Measurements from ENCODE around the gene N4BP2. TPM values are rescaled to one million over a fixed set of nuclear protein-coding genes. Genes with fewer than 3 reads are reported as not detected.
"Not testable (repeated sequence)": the region's sequence is repeated elsewhere in the genome, so short reads cannot be mapped to it uniquely, and the experiment has no call there.

The N4BP2 gene
- total RNA-seq, 1 donor from 2014 or later, result 5.0 TPM

DNA sequence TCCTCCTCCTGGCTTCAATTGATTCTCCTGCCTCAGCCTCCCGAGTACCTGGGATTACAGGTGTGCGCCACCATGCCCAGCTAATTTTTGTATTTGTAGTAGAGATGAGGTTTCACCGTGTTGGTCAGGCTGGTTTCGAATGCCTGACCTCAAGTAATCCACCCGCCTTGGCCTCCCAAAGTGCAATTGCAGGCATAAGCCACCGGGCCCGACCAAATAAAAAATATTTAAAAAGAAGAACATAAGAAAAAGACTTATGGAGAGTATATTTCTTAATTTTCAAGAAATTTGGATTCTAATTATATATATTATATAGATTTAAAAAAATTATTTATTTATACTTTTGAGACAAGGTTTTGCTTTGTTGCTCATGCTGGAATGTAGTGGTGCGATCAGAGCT lies 29.8 kb downstream of the N4BP2 start:
- no peak for DNase-seq
- no peaks in the 10 kb centered on the region for H3K27me3 ChIP-seq (ENCODE audit: low read depth)
- intact Hi-C loops (cut with micrococcal nuclease), result no loop called here
- no peaks in the 10 kb centered on the region for H3K4me1 ChIP-seq
- TF ChIP-seq, protein P1, sequence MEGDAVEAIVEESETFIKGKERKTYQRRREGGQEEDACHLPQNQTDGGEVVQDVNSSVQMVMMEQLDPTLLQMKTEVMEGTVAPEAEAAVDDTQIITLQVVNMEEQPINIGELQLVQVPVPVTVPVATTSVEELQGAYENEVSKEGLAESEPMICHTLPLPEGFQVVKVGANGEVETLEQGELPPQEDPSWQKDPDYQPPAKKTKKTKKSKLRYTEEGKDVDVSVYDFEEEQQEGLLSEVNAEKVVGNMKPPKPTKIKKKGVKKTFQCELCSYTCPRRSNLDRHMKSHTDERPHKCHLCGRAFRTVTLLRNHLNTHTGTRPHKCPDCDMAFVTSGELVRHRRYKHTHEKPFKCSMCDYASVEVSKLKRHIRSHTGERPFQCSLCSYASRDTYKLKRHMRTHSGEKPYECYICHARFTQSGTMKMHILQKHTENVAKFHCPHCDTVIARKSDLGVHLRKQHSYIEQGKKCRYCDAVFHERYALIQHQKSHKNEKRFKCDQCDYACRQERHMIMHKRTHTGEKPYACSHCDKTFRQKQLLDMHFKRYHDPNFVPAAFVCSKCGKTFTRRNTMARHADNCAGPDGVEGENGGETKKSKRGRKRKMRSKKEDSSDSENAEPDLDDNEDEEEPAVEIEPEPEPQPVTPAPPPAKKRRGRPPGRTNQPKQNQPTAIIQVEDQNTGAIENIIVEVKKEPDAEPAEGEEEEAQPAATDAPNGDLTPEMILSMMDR (IDR thresholded peaks at IDR 0.05; ENCODE audit: borderline replicate concordance), result no peak
- no peaks in the 10 kb centered on the region for H3K9me3 ChIP-seq (replicated peaks)
- no peak overlapping the region for H3K27ac ChIP-seq (replicated peaks)
- H3K36me3 ChIP-seq, result no peaks in the 10 kb centered on the region
- H3K4me3 ChIP-seq, result no peak overlapping the region

GRCh38 chr4:40087799-40088366 lies 31.2 kb downstream of the N4BP2 start:
- Histone ChIP-seq H3K27ac (replicated peaks) (no peak overlapping the region), H3K27me3 (ENCODE audit: low read depth) (no peaks in the 10 kb centered on the region), H3K36me3 (no peaks in the 10 kb centered on the region), H3K4me3 (no peak overlapping the region), H3K9me3 (replicated peaks) (no peaks in the 10 kb centered on the region), H3K4me1 (no peaks in the 10 kb centered on the region)
- DNase-seq, result no peak
- intact Hi-C loops (cut with micrococcal nuclease), result no loop called here
- TF ChIP-seq, protein P1 (IDR thresholded peaks at IDR 0.05; ENCODE audit: borderline replicate concordance), result no peak

GRCh38 chr4:40093400-40093799 lies 36.8 kb downstream of the N4BP2 start:
- H3K4me3 ChIP-seq; H3K27ac ChIP-seq (replicated peaks); H3K27me3 ChIP-seq (ENCODE audit: low read depth); H3K9me3 ChIP-seq (replicated peaks); H3K36me3 ChIP-seq; intact Hi-C loops (cut with micrococcal nuclease); DNase-seq; H3K4me1 ChIP-seq: not testable (repeated sequence)

- TF ChIP-seq, protein P1 (IDR thresholded peaks at IDR 0.05; ENCODE audit: borderline replicate concordance), result no peak
- no peak overlapping the region for H3K27ac ChIP-seq (replicated peaks)
- no peaks in the 10 kb centered on the region for H3K9me3 ChIP-seq (replicated peaks)
- intact Hi-C loops (cut with micrococcal nuclease), result no loop called here
- no peaks in the 10 kb centered on the region for H3K4me1 ChIP-seq
- H3K4me3 ChIP-seq, result no peak overlapping the region
- no peak for DNase-seq
- peaks cover 7% of the 10 kb centered on the region for H3K36me3 ChIP-seq
- no peaks in the 10 kb centered on the region for H3K27me3 ChIP-seq (ENCODE audit: low read depth)
Measured at GRCh38 chr4:40099010-40099409, 42.4 kb downstream of the N4BP2 start.

DNA sequence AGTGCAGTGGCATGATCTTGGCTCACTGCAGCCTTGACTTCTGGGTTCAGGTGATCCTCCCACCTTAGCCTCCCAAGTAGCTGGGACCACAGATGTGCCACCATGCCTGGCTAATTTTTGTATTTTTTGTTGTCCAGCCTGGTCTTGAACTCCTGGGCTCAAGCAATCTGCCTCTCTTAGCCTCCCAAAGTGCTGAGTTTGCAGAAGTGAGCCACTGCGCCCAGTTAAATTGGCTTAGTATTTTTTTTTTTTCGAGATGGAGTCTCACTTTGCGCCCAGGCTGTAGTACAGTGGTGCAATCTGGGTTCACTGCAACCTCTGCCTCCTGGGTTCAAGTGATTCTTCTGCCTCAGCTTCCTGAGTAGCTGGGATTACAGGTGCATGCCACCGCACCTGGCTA lies 50.5 kb downstream of the N4BP2 start:
- DNase-seq; H3K27me3 ChIP-seq (ENCODE audit: low read depth); H3K9me3 ChIP-seq (replicated peaks); H3K27ac ChIP-seq (replicated peaks); H3K4me1 ChIP-seq; intact Hi-C loops (cut with micrococcal nuclease); H3K4me3 ChIP-seq: not testable (repeated sequence)
- peaks cover 19% of the 10 kb centered on the region for H3K36me3 ChIP-seq

DNA sequence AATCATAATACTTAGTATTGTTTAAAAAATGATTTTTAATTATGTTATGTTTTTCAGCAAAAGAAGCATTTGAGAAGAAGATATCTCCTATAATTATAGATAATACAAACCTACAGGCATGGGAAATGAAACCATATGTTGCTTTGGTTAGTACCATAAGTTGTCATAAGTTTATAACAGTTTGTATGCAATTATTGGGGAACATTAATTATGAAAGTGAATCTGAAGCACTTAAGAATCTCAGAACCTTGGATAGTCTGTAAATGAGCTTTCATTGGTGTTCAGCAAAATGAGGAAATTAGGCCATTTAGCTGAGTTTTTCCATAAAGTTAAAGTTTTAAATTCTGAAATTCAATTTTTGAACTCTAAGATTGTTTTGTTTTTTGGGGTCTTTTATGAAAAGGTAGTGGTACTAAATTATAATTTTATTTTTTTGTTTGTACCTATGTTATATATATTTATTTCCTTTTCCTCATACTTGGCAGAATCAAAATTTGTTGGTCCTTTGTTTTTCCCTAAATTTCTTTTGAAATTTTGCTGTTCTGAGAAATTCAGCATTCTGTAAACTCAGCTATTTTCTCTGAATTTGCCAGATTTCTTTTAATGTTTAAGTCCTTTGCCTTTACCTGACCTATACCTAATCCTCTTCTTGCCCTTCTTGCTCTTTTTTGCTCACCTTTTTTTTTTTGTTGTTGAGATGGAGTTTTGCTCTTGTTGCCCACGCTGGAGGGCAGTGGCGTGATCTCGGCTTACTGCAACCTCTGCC lies 55.6 kb downstream of the N4BP2 start:
- Histone ChIP-seq H3K4me3 (no peak overlapping the region), H3K36me3 (peaks cover 12% of the 10 kb centered on the region), H3K9me3 (replicated peaks) (no peaks in the 10 kb centered on the region), H3K4me1 (no peaks in the 10 kb centered on the region), H3K27me3 (ENCODE audit: low read depth) (no peaks in the 10 kb centered on the region), H3K27ac (replicated peaks) (no peak overlapping the region)
- intact Hi-C loops (cut with micrococcal nuclease), result no loop called here
- DNase-seq, result no peak
- TF ChIP-seq, protein P1 (IDR thresholded peaks at IDR 0.05; ENCODE audit: borderline replicate concordance), result no peak

All from left ventricle myocardium inferior (tissue), 1 donor.